OCI-LY7 (cell line): ENCODE results near the gene MVB12B. TPM values are rescaled to one million over a fixed set of nuclear protein-coding genes. Genes with fewer than 3 reads are reported as not detected.

Source experiments
- BruUV-seq: library from RNA; stranded (reverse); fragments of 400-500 nt; replicated peaks from 2 replicates; lab custom pipeline; 2021; lab: Mats Ljungman, UMichigan
- CTCF ChIA-PET: fragments of 300-600 bp; sonication (Branson Sonifier 250); formaldehyde crosslinking; loops from one replicate; lab custom pipeline; 2022; ENCODE audit warnings: antibody characterized with exemption; ENCODE audit not compliant: unreplicated experiment; lab: Charles Lee
- POLR2A ChIA-PET: fragments of 300-600 bp; sonication (Branson Sonifier 250); formaldehyde crosslinking; loops from one replicate; lab custom pipeline; 2022; ENCODE audit warnings: antibody characterized with exemption; lab: Charles Lee
- DNase-seq: peaks from one replicate; pipeline ENCODE4 v3.0.0-alpha.2; 2015; ENCODE audit warnings: low spot score
- H2AFZ ChIP-seq: fragments of 200-600 bp; sonication (generic), shearing (Covaris generic); 2 replicates; pipeline ENCODE4 v1.6.1; 2014; ENCODE audit warnings: mild to moderate bottlenecking, antibody characterized with exemption, low read length, moderate library complexity
- H3K27ac ChIP-seq: fragments of 200-600 bp; sonication (generic); 2 replicates; pipeline ENCODE4 v1.5.1; 2014; ENCODE audit warnings: mixed run types, low read depth, mild to moderate bottlenecking, moderate library complexity, low read length, inconsistent platforms; ENCODE audit not compliant: poor library complexity, severe bottlenecking
- H3K36me3 ChIP-seq: fragments of 200-600 bp; sonication (generic); 2 replicates; pipeline ENCODE4 v1.6.1; 2014; ENCODE audit warnings: mild to moderate bottlenecking, antibody characterized with exemption, low read length, moderate library complexity, mixed read lengths; ENCODE audit not compliant: insufficient read depth
- H3K4me1 ChIP-seq: fragments of 200-600 bp; sonication (generic); 2 replicates; pipeline ENCODE4 v1.5.1; 2014; ENCODE audit warnings: mild to moderate bottlenecking, low read length; ENCODE audit not compliant: insufficient read depth, poor library complexity, severe bottlenecking
- H3K4me2 ChIP-seq: fragments of 200-600 bp; sonication (generic); 2 replicates; pipeline ENCODE4 v1.6.1; 2014; ENCODE audit warnings: mild to moderate bottlenecking, low read length
- H3K4me3 ChIP-seq: fragments of 200-600 bp; sonication (generic); 2 replicates; pipeline ENCODE4 v1.5.1; 2014; ENCODE audit warnings: mild to moderate bottlenecking, low read depth, low read length; ENCODE audit not compliant: poor library complexity, severe bottlenecking
- H3K79me2 ChIP-seq: fragments of 200-600 bp; sonication (generic); 2 replicates; pipeline ENCODE4 v1.6.1; 2016; ENCODE audit warnings: low read depth, mild to moderate bottlenecking, low read length, moderate library complexity, mixed read lengths; ENCODE audit not compliant: insufficient read depth
- H3K9me2 ChIP-seq: fragments of 200-600 bp; sonication (generic); 2 replicates; pipeline ENCODE4 v1.6.1; 2016; ENCODE audit warnings: mild to moderate bottlenecking, low read length, mixed read lengths; ENCODE audit not compliant: insufficient read depth
- H3K9me3 ChIP-seq: fragments of 200-600 bp; sonication (generic); 2 replicates; pipeline ENCODE4 v1.6.1; 2014; ENCODE audit warnings: mild to moderate bottlenecking, mixed run types, low read length, mixed read lengths
- H4K20me1 ChIP-seq: fragments of 200-600 bp; sonication (generic); 2 replicates; pipeline ENCODE4 v1.6.1; 2014; ENCODE audit warnings: mild to moderate bottlenecking, antibody characterized with exemption, low read length, moderate library complexity, mixed read lengths; ENCODE audit not compliant: insufficient read depth
- CTCF ChIP-seq: fragments of 200-600 bp; sonication (generic); conservative IDR thresholded peaks from 2 replicates; pipeline ENCODE4 v1.5.1; 2014; ENCODE audit warnings: mild to moderate bottlenecking, antibody characterized with exemption, low read length, moderate library complexity, mixed read lengths
- EZH2phosphoT487 ChIP-seq: fragments of 200-600 bp; sonication (generic); IDR thresholded peaks from 2 replicates; pipeline ENCODE4 v1.6.1; 2018; ENCODE audit warnings: low read depth, borderline replicate concordance, mild to moderate bottlenecking, mixed run types, antibody characterized with exemption, low read length, moderate library complexity, mixed read lengths
- intact Hi-C: fragments of 100-400 bp; cut with micrococcal nuclease; formaldehyde crosslinking; loops from one replicate; pipeline ENCODE4 v1.10.0; 2022; ENCODE audit not compliant: unreplicated experiment
- total RNA-seq, 2 experiments: library from RNA; depleted of rRNA in 1 of 2; stranded (reverse); fragments of >200 nt in 1 of 2; shearing (Covaris generic) in 1 of 2; gene quantifications; 2 replicates each; pipeline ENCODE4 v1.2.3, GENCODE V29; 2014 to 2022

The MVB12B gene
- total RNA-seq, 2 experiments from 2014 or later, result 1.3 TPM; not detected in 1

- TF ChIP-seq EZH2phosphoT487 (no peak), CTCF (no peak)
- H3K79me2 ChIP-seq, result no peaks in the 10 kb centered on the region
- H3K4me3 ChIP-seq, result no peak overlapping the region
- ChIA-PET CTCF (no interaction called here), POLR2A (no interaction called here)
- no peak overlapping the region for H3K27ac ChIP-seq
- BruUV-seq, result no TSS peak
- H3K4me2 ChIP-seq, result no peak overlapping the region
- H3K9me3 ChIP-seq, result no peaks in the 10 kb centered on the region
- no peaks in the 10 kb centered on the region for H3K4me1 ChIP-seq
- no peaks in the 10 kb centered on the region for H3K9me2 ChIP-seq
- H3K36me3 ChIP-seq, result no peaks in the 10 kb centered on the region
- no peak overlapping the region for H2AFZ ChIP-seq
- intact Hi-C loops, result no loop called here
- no peaks in the 10 kb centered on the region for H4K20me1 ChIP-seq
- DNase-seq, result no peak
Observed at GRCh38 chr9:126417684-126418083, 91.1 kb downstream of the MVB12B start.

DNA sequence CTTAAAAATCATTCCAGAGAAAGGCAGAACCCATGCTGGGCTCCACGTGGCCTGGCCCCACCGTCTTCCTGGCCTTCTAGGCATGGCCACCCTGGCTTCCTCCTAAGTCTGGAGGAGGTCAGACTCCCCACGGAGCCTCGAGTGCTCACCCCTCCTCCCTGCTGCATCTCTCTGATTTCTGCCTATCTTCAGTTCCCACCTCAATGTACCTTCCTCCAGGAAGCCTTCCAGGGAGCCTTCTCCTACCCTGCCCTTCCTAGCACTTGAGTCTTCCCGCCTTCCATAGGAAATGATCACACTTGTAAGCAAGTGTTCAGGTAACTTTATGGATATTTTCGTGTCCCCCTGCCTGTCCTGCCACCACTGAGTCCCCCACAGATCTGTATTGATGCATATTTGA is 92.0 kb downstream of the MVB12B start:
- ChIA-PET CTCF (no interaction called here), POLR2A (no interaction called here)
- intact Hi-C loops, result no loop called here
- no peaks in the 10 kb centered on the region for H3K36me3 ChIP-seq
- no peaks in the 10 kb centered on the region for H3K4me1 ChIP-seq
- no peaks in the 10 kb centered on the region for H3K9me2 ChIP-seq
- H4K20me1 ChIP-seq, result no peaks in the 10 kb centered on the region
- no peak overlapping the region for H3K4me2 ChIP-seq
- no TSS peak for BruUV-seq
- no peak overlapping the region for H2AFZ ChIP-seq
- no peaks in the 10 kb centered on the region for H3K9me3 ChIP-seq
- DNase-seq, result no peak
- no peak overlapping the region for H3K27ac ChIP-seq
- no peak for TF ChIP-seq EZH2phosphoT487
- TF ChIP-seq CTCF, result no peak
- H3K79me2 ChIP-seq, result no peaks in the 10 kb centered on the region
- no peak overlapping the region for H3K4me3 ChIP-seq

DNA sequence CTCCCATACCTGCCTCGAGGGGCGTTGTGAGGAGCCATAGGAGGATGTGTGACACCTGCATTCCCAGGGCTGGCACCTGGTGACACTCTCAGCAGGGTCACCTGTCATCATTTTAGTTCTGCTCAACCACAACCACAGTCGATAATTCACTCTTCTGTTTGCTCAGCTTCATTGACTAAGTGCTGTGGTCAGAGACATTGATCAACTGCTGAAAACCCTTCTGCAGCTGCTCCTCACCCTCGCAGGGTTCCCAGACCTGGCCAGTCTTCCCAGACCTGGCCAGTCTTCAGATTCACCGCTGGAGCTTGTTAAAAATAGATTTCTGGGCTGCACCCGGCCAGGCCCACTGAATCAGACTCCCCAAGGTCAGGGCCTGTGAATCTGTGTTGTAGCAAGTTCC is 92.8 kb downstream of the MVB12B start:
- TF ChIP-seq EZH2phosphoT487 (no peak), CTCF (no peak)

More for the DNA sequence above, 92.8 kb downstream of the MVB12B start:
- H3K4me2 ChIP-seq, result no peak overlapping the region
- H2AFZ ChIP-seq, result no peak overlapping the region
- CTCF ChIA-PET, result no interaction called here
- H3K4me3 ChIP-seq, result no peak overlapping the region
- no peaks in the 10 kb centered on the region for H3K9me3 ChIP-seq
- no peaks in the 10 kb centered on the region for H3K9me2 ChIP-seq
- BruUV-seq, result no TSS peak
- no peaks in the 10 kb centered on the region for H3K79me2 ChIP-seq
- H3K27ac ChIP-seq, result no peak overlapping the region
- H3K36me3 ChIP-seq, result no peaks in the 10 kb centered on the region
- H4K20me1 ChIP-seq, result no peaks in the 10 kb centered on the region
- no peak for DNase-seq
- POLR2A ChIA-PET, result interaction anchor here (0.6 kb wide), 1 partner anchor 1051 kb away, joined by 8 read pairs; no protein-coding TSS in a partner anchor
- intact Hi-C loops, result no loop called here
- H3K4me1 ChIP-seq, result no peaks in the 10 kb centered on the region
